ENCODE measurements around the gene FAM193A.

DNA sequence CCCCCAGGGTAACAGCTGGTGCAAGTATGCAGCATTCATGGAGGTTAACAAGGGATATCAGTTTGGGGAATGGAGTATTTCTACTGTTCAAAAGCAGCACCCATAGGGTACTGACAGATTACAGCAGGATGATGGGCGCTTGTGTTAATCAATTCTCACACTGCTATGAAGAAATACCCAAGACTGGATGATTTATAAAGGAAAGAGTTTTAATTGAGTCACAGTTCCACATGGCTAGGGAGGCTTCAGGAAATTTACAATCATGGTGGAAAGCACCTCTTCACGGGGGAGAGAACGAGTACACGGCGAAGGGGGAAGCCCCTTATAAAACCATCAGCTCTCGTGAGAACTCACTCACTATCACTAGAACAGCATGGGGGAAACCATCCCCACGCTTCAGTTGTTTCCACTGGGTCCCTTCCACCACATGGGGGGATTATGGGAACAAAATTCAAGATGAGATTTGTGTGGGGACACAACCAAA is 155.5 kb downstream of the FAM193A start:
- TF ChIP-seq GATA2 (IDR thresholded peaks at IDR 0.05; ENCODE audit: low read depth, low read length) (no peak), GATA3 (IDR thresholded peaks at IDR 0.05; ENCODE audit: low read depth, low read length) (no peak)

All from SH-SY5Y (cell line).